HepG2 (cell line): Measurements from ENCODE around the gene RPL36. TPM values are rescaled to one million over a fixed set of nuclear protein-coding genes. Genes with fewer than 3 reads are reported as not detected.

Experiments
- ELF3 ChIP-seq: IDR thresholded peaks from 2 replicates; pipeline ENCODE4 v1.6.1; 2016; ENCODE audit warnings: missing genetic modification reagents, missing compliant biosample characterization
- FIP1L1 ChIP-seq: fragments of 200-400 bp; formaldehyde crosslinking; IDR thresholded peaks from 2 replicates; pipeline ENCODE4 v1.6.1; 2018; ENCODE audit warnings: low read depth, mild to moderate bottlenecking, low read length, moderate library complexity, borderline replicate concordance; ENCODE audit not compliant: insufficient read depth
- FOSL1 ChIP-seq: sonication (generic); formaldehyde crosslinking; IDR thresholded peaks from 2 replicates; pipeline ENCODE4 v1.9.0; 2021; ENCODE audit warnings: missing genetic modification reagents, borderline replicate concordance
- KDM5A ChIP-seq: fragments of 200-600 bp; sonication (generic); IDR thresholded peaks from 2 replicates; pipeline ENCODE4 v1.7.0; 2018; ENCODE audit warnings: antibody characterized with exemption, mild to moderate bottlenecking, low read length, borderline replicate concordance
- KLF11 ChIP-seq: IDR thresholded peaks from 2 replicates; pipeline ENCODE4 v1.6.1; 2016; ENCODE audit warnings: missing compliant biosample characterization
- NAIF1 ChIP-seq: sonication (generic); formaldehyde crosslinking; IDR thresholded peaks from 2 replicates; pipeline ENCODE4 v1.5.0; 2020; ENCODE audit warnings: mild to moderate bottlenecking, missing genetic modification reagents, borderline replicate concordance
- NFYC ChIP-seq: IDR thresholded peaks from 2 replicates; pipeline ENCODE4 v1.6.1; 2016; ENCODE audit warnings: missing genetic modification reagents, missing compliant biosample characterization
- NR2C2 ChIP-seq: sonication (generic); formaldehyde crosslinking; IDR thresholded peaks from 2 replicates; pipeline ENCODE4 v1.4.0; 2020; ENCODE audit warnings: missing genetic modification reagents, mild to moderate bottlenecking, moderate library complexity, borderline replicate concordance
- PLRG1 ChIP-seq: fragments of 450-650 bp; conservative IDR thresholded peaks from 2 replicates; pipeline ENCODE4 v1.6.1; 2016
- RAD21 ChIP-seq: fragments of 450-650 bp; formaldehyde crosslinking; IDR thresholded peaks from 2 replicates; pipeline ENCODE4 v1.5.0; 2020; ENCODE audit warnings: mild to moderate bottlenecking
- XRCC5 ChIP-seq: fragments of 200-400 bp; formaldehyde crosslinking; optimal IDR thresholded peaks from 2 replicates; pipeline ENCODE3; 2017; ENCODE audit warnings: mild to moderate bottlenecking, low read length
- ZBTB8A ChIP-seq: sonication (generic); formaldehyde crosslinking; IDR thresholded peaks from 2 replicates; pipeline ENCODE4 v1.4.0; 2020; ENCODE audit warnings: mild to moderate bottlenecking, low read depth, missing genetic modification reagents, borderline replicate concordance
- ZEB1 ChIP-seq: IDR thresholded peaks from 2 replicates; pipeline ENCODE4 v1.6.1; 2012; ENCODE audit warnings: mild to moderate bottlenecking, low read depth, inconsistent platforms; ENCODE audit not compliant: insufficient replicate concordance
- ZNF17 ChIP-seq: sonication (generic); formaldehyde crosslinking; IDR thresholded peaks from 2 replicates; pipeline ENCODE4 v1.5.0; 2020; ENCODE audit warnings: mild to moderate bottlenecking, missing genetic modification reagents
- ZNF180 ChIP-seq: sonication (generic); formaldehyde crosslinking; IDR thresholded peaks from 2 replicates; pipeline ENCODE4 v1.4.0; 2020; ENCODE audit warnings: low read depth, missing genetic modification reagents, borderline replicate concordance
- ZNF678 ChIP-seq: sonication (generic); formaldehyde crosslinking; IDR thresholded peaks from 2 replicates; pipeline ENCODE4 v1.4.0; 2020; ENCODE audit warnings: mild to moderate bottlenecking, missing genetic modification reagents
- ZNF777 ChIP-seq: sonication (generic); formaldehyde crosslinking; IDR thresholded peaks from 2 replicates; pipeline ENCODE4 v1.4.0; 2020; ENCODE audit warnings: missing genetic modification reagents
- ZSCAN25 ChIP-seq: sonication (generic); formaldehyde crosslinking; IDR thresholded peaks from 2 replicates; pipeline ENCODE4 v1.8.0; 2022; ENCODE audit warnings: mild to moderate bottlenecking, missing genetic modification reagents
- polyA plus RNA-seq, 8 experiments: library from polyadenylated mRNA; depleted of rRNA in 3 of 8; stranded (reverse) in 7 of 8; unstranded in 1 of 8; fragments of >200 nt; fragmentation: Illumina TruSeq in 4 of 8; extraction: Trizol in 4 of 8; gene quantifications; 2 replicates each; pipeline versions ENCODE4 v1.2.1 to v1.2.3, GENCODE V29; 2011 to 2016; ENCODE audit warnings: low read depth in 4 of 8, missing spikeins in 1 of 8, mixed read lengths in 1 of 8; ENCODE audit not compliant: insufficient read depth in 1 of 8
- total RNA-seq, 5 experiments: library from RNA; depleted of rRNA; stranded (reverse); fragments of >200 nt; fragmentation: Illumina TruSeq; extraction: Trizol; gene quantifications; 2 replicates each; pipeline ENCODE4 v1.2.3, GENCODE V29; 2016; ENCODE audit warnings: low read depth in 1 of 5
- TF ChIP-seq, protein P1 (sequence below): sonication (generic); formaldehyde crosslinking; IDR thresholded peaks from 2 replicates; pipeline ENCODE4 v1.5.1; 2020; ENCODE audit warnings: mild to moderate bottlenecking, missing genetic modification reagents, moderate library complexity
- TF ChIP-seq, protein P2 (sequence below): IDR thresholded peaks from 2 replicates; pipeline ENCODE4 v1.6.1; 2016
- TF ChIP-seq, protein P3 (sequence below): IDR thresholded peaks from 2 replicates; pipeline ENCODE4 v1.6.1; 2016; ENCODE audit warnings: missing compliant biosample characterization, missing genetic modification reagents, borderline replicate concordance
- TF ChIP-seq, protein P4 (sequence below): sonication (generic); formaldehyde crosslinking; IDR thresholded peaks from 2 replicates; pipeline ENCODE4 v1.4.0; 2020; ENCODE audit warnings: missing genetic modification reagents

RPL36 gene
- total and polyA plus RNA-seq, 2 of the 13 experiments (the other 11 are each of a cell fraction or from before 2014, with no cell fraction given) = 706 to 740 TPM

DNA sequence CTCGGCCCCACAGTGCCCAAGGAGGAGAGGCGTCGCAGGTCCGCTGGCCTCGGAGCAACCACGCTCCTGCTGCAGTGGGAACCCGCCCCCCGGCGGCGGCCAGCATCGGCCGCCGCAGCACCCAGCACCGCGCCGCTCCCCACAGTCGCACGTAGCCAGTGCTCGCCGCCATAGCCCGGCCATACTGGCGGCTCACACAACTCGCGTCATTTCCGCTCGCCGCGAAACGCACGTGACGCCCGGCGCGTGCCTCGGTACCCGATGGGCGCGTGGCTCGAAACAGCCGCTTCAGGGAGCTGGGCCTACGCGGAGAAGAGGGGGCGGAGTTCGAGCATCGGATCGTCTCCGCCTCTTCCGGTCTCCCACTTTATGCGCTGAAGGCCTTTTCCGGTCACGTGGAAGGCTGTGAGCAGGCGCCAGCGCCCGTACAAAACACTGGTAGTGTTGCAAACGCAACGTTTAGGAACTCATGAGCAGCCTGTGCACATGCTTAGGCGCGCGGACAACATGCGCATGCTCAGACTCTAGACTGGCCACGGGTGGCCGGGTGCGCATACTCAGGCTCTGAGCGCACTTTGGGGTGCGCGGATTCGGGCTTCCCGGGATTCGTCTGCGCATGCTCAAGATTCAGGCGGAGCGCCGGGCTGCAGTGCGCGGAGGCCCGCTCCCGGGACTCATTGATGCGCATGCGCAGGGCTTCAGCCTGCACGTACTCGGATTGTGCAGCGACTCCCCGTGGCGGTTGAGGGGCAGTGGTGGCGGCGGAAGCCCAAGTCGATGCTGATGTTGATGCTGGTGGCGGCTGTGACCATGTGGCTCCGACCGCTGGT, 30.1 kb downstream of the RPL36 start, which contains the start of the genes CATSPERD and LONP1 (continued):
- TF ChIP-seq, protein P1, sequence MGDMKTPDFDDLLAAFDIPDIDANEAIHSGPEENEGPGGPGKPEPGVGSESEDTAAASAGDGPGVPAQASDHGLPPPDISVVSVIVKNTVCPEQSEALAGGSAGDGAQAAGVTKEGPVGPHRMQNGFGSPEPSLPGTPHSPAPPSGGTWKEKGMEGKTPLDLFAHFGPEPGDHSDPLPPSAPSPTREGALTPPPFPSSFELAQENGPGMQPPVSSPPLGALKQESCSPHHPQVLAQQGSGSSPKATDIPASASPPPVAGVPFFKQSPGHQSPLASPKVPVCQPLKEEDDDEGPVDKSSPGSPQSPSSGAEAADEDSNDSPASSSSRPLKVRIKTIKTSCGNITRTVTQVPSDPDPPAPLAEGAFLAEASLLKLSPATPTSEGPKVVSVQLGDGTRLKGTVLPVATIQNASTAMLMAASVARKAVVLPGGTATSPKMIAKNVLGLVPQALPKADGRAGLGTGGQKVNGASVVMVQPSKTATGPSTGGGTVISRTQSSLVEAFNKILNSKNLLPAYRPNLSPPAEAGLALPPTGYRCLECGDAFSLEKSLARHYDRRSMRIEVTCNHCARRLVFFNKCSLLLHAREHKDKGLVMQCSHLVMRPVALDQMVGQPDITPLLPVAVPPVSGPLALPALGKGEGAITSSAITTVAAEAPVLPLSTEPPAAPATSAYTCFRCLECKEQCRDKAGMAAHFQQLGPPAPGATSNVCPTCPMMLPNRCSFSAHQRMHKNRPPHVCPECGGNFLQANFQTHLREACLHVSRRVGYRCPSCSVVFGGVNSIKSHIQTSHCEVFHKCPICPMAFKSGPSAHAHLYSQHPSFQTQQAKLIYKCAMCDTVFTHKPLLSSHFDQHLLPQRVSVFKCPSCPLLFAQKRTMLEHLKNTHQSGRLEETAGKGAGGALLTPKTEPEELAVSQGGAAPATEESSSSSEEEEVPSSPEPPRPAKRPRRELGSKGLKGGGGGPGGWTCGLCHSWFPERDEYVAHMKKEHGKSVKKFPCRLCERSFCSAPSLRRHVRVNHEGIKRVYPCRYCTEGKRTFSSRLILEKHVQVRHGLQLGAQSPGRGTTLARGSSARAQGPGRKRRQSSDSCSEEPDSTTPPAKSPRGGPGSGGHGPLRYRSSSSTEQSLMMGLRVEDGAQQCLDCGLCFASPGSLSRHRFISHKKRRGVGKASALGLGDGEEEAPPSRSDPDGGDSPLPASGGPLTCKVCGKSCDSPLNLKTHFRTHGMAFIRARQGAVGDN (CRISPR knock-in tag) = peak; percentile 97
- TF ChIP-seq, protein P2, sequence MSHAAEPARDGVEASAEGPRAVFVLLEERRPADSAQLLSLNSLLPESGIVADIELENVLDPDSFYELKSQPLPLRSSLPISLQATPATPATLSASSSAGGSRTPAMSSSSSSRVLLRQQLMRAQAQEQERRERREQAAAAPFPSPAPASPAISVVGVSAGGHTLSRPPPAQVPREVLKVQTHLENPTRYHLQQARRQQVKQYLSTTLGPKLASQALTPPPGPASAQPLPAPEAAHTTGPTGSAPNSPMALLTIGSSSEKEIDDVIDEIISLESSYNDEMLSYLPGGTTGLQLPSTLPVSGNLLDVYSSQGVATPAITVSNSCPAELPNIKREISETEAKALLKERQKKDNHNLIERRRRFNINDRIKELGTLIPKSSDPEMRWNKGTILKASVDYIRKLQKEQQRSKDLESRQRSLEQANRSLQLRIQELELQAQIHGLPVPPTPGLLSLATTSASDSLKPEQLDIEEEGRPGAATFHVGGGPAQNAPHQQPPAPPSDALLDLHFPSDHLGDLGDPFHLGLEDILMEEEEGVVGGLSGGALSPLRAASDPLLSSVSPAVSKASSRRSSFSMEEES (CRISPR knock-in tag) = peak; percentile 100
- no peak for TF ChIP-seq ZNF180 (CRISPR knock-in tag)
- peak; percentile 58; the same call in 1 of the 2 replicates for TF ChIP-seq ELF3 (CRISPR knock-in tag)
- TF ChIP-seq KDM5A = peak; percentile 95
- peak; percentile 73 for TF ChIP-seq NR2C2 (CRISPR knock-in tag)
- TF ChIP-seq, protein P3, sequence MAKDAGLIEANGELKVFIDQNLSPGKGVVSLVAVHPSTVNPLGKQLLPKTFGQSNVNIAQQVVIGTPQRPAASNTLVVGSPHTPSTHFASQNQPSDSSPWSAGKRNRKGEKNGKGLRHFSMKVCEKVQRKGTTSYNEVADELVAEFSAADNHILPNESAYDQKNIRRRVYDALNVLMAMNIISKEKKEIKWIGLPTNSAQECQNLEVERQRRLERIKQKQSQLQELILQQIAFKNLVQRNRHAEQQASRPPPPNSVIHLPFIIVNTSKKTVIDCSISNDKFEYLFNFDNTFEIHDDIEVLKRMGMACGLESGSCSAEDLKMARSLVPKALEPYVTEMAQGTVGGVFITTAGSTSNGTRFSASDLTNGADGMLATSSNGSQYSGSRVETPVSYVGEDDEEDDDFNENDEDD = peak; percentile 97
- TF ChIP-seq NAIF1 (CRISPR knock-in tag) = 0 out of 2 replicates have a peak, but pooled peaks have one; percentile 78
- peak; percentile 59 for TF ChIP-seq XRCC5
- no peak for TF ChIP-seq FOSL1 (CRISPR knock-in tag)
- TF ChIP-seq, protein P4, sequence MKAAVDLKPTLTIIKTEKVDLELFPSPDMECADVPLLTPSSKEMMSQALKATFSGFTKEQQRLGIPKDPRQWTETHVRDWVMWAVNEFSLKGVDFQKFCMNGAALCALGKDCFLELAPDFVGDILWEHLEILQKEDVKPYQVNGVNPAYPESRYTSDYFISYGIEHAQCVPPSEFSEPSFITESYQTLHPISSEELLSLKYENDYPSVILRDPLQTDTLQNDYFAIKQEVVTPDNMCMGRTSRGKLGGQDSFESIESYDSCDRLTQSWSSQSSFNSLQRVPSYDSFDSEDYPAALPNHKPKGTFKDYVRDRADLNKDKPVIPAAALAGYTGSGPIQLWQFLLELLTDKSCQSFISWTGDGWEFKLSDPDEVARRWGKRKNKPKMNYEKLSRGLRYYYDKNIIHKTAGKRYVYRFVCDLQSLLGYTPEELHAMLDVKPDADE = no peak
- peak; percentile 62; the same call in 1 of the 2 replicates for TF ChIP-seq RAD21 (CRISPR knock-in tag)
- no peak for TF ChIP-seq ZEB1
- peak; percentile 61 for TF ChIP-seq ZNF777 (CRISPR knock-in tag)
- no peak; the same call in 1 of the 2 replicates for TF ChIP-seq ZSCAN25 (CRISPR knock-in tag)
- TF ChIP-seq NFYC (CRISPR knock-in tag) = peak; percentile 62
- TF ChIP-seq PLRG1 = no peak
- no peak for TF ChIP-seq ZBTB8A (CRISPR knock-in tag)
- TF ChIP-seq FIP1L1 = peak; percentile 62; the same call in 1 of the 2 replicates
- TF ChIP-seq KLF11 = peak; percentile 81; the same call in 1 of the 2 replicates
- TF ChIP-seq ZNF17 = no peak
- TF ChIP-seq ZNF678 (CRISPR knock-in tag) = no peak
